HepG2 (cell line): Measurements from ENCODE around the gene ICAM5. TPM values are rescaled to one million over a fixed set of nuclear protein-coding genes. Genes with fewer than 3 reads are reported as not detected.
A peak's percentile ranks its signal among the peaks of the same experiment; 100 is the strongest.

ENCODE experiments used
- ATM ChIP-seq: fragments of 450-650 bp; IDR thresholded peaks from 2 replicates; pipeline ENCODE4 v1.7.1; 2017; ENCODE audit warnings: mild to moderate bottlenecking, borderline replicate concordance
- GABPB1 ChIP-seq: IDR thresholded peaks from 2 replicates; pipeline ENCODE4 v1.6.1; 2016; ENCODE audit warnings: mild to moderate bottlenecking, missing genetic modification reagents, moderate library complexity, missing compliant biosample characterization
- HOXA9 ChIP-seq: sonication (generic); formaldehyde crosslinking; IDR thresholded peaks from 2 replicates; pipeline ENCODE4 v1.8.1; 2022; ENCODE audit warnings: missing genetic modification reagents, mild to moderate bottlenecking, moderate library complexity, borderline replicate concordance
- JARID2 ChIP-seq: sonication (generic); formaldehyde crosslinking; IDR thresholded peaks from 2 replicates; pipeline ENCODE4 v1.8.1; 2023; ENCODE audit warnings: missing genetic modification reagents, inconsistent platforms; ENCODE audit not compliant: insufficient replicate concordance
- LCORL ChIP-seq, 2 experiments: fragments of 450-650 bp in 1 of 2; sonication (generic) in 1 of 2; formaldehyde crosslinking in 1 of 2; IDR thresholded peaks; 2 replicates each; pipeline versions ENCODE4 v1.5.0 to v1.6.1; 2017 to 2020; ENCODE audit warnings: antibody characterized with exemption in 1 of 2, missing genetic modification reagents in 1 of 2
- MED13 ChIP-seq: sonication (generic); formaldehyde crosslinking; IDR thresholded peaks from 2 replicates; pipeline ENCODE4 v1.5.0; 2020; ENCODE audit warnings: missing genetic modification reagents
- MED8 ChIP-seq: sonication (generic); formaldehyde crosslinking; IDR thresholded peaks from 2 replicates; pipeline ENCODE4 v1.8.1; 2023; ENCODE audit warnings: mild to moderate bottlenecking, missing genetic modification reagents; ENCODE audit not compliant: insufficient replicate concordance
- NFKBIZ ChIP-seq: IDR thresholded peaks from 2 replicates; pipeline ENCODE4 v1.6.1; 2018; ENCODE audit warnings: missing genetic modification reagents, missing compliant biosample characterization
- ONECUT2 ChIP-seq: sonication (generic); formaldehyde crosslinking; IDR thresholded peaks from 2 replicates; pipeline ENCODE4 v1.4.0; 2020; ENCODE audit warnings: missing genetic modification reagents
- PCBP1 ChIP-seq: fragments of 200-400 bp; formaldehyde crosslinking; IDR thresholded peaks from 2 replicates; pipeline ENCODE4 v1.6.1; 2017; ENCODE audit warnings: mild to moderate bottlenecking, low read depth, low read length, borderline replicate concordance
- SMYD3 ChIP-seq: sonication (generic); formaldehyde crosslinking; IDR thresholded peaks from 2 replicates; pipeline ENCODE4 v1.8.1; 2023; ENCODE audit warnings: mild to moderate bottlenecking, missing genetic modification reagents
- TEAD2 ChIP-seq: sonication (generic); formaldehyde crosslinking; IDR thresholded peaks from 2 replicates; pipeline ENCODE4 v1.9.0; 2021; ENCODE audit warnings: missing genetic modification reagents
- ZNF160 ChIP-seq: sonication (generic); formaldehyde crosslinking; IDR thresholded peaks from 2 replicates; pipeline ENCODE4 v1.8.0; 2022; ENCODE audit warnings: mild to moderate bottlenecking, inconsistent platforms, missing genetic modification reagents
- ZNF17 ChIP-seq: sonication (generic); formaldehyde crosslinking; IDR thresholded peaks from 2 replicates; pipeline ENCODE4 v1.5.0; 2020; ENCODE audit warnings: mild to moderate bottlenecking, missing genetic modification reagents
- ZNF670 ChIP-seq: sonication (generic); formaldehyde crosslinking; IDR thresholded peaks from 2 replicates; pipeline ENCODE4 v1.8.0; 2022; ENCODE audit warnings: mild to moderate bottlenecking, missing genetic modification reagents, borderline replicate concordance
- ZNF678 ChIP-seq: sonication (generic); formaldehyde crosslinking; IDR thresholded peaks from 2 replicates; pipeline ENCODE4 v1.4.0; 2020; ENCODE audit warnings: mild to moderate bottlenecking, missing genetic modification reagents
- polyA plus RNA-seq, 8 experiments: library from polyadenylated mRNA; depleted of rRNA in 3 of 8; stranded (reverse) in 7 of 8; unstranded in 1 of 8; fragments of >200 nt; fragmentation: Illumina TruSeq in 4 of 8; extraction: Trizol in 4 of 8; gene quantifications; 2 replicates each; pipeline versions ENCODE4 v1.2.1 to v1.2.3, GENCODE V29; 2011 to 2016; ENCODE audit warnings: low read depth in 4 of 8, missing spikeins in 1 of 8, mixed read lengths in 1 of 8; ENCODE audit not compliant: insufficient read depth in 1 of 8
- total RNA-seq, 5 experiments: library from RNA; depleted of rRNA; stranded (reverse); fragments of >200 nt; fragmentation: Illumina TruSeq; extraction: Trizol; gene quantifications; 2 replicates each; pipeline ENCODE4 v1.2.3, GENCODE V29; 2016; ENCODE audit warnings: low read depth in 1 of 5
- TF ChIP-seq, protein P1 (sequence below): sonication (generic); formaldehyde crosslinking; IDR thresholded peaks from 2 replicates; pipeline ENCODE4 v1.4.0; 2020; ENCODE audit warnings: mild to moderate bottlenecking, missing genetic modification reagents
- TF ChIP-seq, protein P2 (sequence below): sonication (generic); formaldehyde crosslinking; IDR thresholded peaks from 2 replicates; pipeline ENCODE4 v1.4.0; 2020; ENCODE audit warnings: missing genetic modification reagents, borderline replicate concordance
- TF ChIP-seq, protein P3 (sequence below): sonication (generic); formaldehyde crosslinking; IDR thresholded peaks from 2 replicates; pipeline ENCODE4 v1.4.0; 2020; ENCODE audit warnings: missing genetic modification reagents
- TF ChIP-seq, protein P4 (sequence below): sonication (generic); formaldehyde crosslinking; IDR thresholded peaks from 2 replicates; pipeline ENCODE4 v1.5.0; 2020; ENCODE audit warnings: missing genetic modification reagents

The ICAM5 gene
- total and polyA plus RNA-seq, 2 of the 13 experiments (the other 11 are each of a cell fraction or from before 2014, with no cell fraction given) = 0.46 to 1.6 TPM

DNA sequence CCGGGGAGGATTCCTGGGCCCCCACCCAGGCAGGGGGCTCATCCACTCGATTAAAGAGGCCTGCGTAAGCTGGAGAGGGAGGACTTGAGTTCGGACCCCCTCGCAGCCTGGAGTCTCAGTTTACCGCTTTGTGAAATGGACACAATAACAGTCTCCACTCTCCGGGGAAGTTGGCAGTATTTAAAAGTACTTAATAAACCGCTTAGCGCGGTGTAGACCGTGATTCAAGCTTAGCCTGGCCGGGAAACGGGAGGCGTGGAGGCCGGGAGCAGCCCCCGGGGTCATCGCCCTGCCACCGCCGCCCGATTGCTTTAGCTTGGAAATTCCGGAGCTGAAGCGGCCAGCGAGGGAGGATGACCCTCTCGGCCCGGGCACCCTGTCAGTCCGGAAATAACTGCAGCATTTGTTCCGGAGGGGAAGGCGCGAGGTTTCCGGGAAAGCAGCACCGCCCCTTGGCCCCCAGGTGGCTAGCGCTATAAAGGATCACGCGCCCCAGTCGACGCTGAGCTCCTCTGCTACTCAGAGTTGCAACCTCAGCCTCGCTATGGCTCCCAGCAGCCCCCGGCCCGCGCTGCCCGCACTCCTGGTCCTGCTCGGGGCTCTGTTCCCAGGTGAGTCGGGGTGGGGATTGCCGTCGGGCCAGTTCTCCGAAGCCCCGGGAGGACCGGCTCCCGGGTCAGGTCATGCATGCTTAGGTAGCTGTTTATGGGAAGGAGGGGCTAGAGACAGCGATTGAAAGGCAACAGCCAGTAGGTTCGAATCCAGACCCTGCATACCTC, 18.9 kb upstream of the ICAM5 start, which contains the start of gene ICAM1 (continued):
- TF ChIP-seq, protein P1, sequence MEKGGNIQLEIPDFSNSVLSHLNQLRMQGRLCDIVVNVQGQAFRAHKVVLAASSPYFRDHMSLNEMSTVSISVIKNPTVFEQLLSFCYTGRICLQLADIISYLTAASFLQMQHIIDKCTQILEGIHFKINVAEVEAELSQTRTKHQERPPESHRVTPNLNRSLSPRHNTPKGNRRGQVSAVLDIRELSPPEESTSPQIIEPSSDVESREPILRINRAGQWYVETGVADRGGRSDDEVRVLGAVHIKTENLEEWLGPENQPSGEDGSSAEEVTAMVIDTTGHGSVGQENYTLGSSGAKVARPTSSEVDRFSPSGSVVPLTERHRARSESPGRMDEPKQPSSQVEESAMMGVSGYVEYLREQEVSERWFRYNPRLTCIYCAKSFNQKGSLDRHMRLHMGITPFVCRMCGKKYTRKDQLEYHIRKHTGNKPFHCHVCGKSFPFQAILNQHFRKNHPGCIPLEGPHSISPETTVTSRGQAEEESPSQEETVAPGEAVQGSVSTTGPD (CRISPR knock-in tag) = peak; percentile 67; the same call in 1 of the 2 replicates
- TF ChIP-seq LCORL (IDR thresholded peaks at IDR 0.05) = no peak
- TF ChIP-seq LCORL (CRISPR knock-in tag; IDR thresholded peaks at IDR 0.05) = peak; percentile 72
- peak; percentile 75; the same call in 1 of the 2 replicates for TF ChIP-seq ZNF670 (CRISPR knock-in tag)
- peak; percentile 90; the same call in 1 of the 2 replicates for TF ChIP-seq NFKBIZ (CRISPR knock-in tag)
- no peak for TF ChIP-seq HOXA9 (CRISPR knock-in tag)
- 0 out of 2 replicates have a peak, but pooled peaks have one; percentile 26 for TF ChIP-seq PCBP1
- no peak for TF ChIP-seq TEAD2
- peak; percentile 90 for TF ChIP-seq MED8 (CRISPR knock-in tag)
- TF ChIP-seq GABPB1 = peak; percentile 90
- TF ChIP-seq MED13 (CRISPR knock-in tag) = peak; percentile 83
- TF ChIP-seq ZNF17 (CRISPR knock-in tag) = peak; percentile 80; the same call in 1 of the 2 replicates
- peak; percentile 35 for TF ChIP-seq JARID2
- 0 out of 2 replicates have a peak, but pooled peaks have one; percentile 60 for TF ChIP-seq ZNF678
- peak; percentile 87; the same call in 1 of the 2 replicates for TF ChIP-seq ZNF160 (CRISPR knock-in tag)
- TF ChIP-seq SMYD3 (CRISPR knock-in tag) = no peak; the same call in 1 of the 2 replicates
- no peak for TF ChIP-seq ONECUT2 (CRISPR knock-in tag)
- TF ChIP-seq, protein P2, sequence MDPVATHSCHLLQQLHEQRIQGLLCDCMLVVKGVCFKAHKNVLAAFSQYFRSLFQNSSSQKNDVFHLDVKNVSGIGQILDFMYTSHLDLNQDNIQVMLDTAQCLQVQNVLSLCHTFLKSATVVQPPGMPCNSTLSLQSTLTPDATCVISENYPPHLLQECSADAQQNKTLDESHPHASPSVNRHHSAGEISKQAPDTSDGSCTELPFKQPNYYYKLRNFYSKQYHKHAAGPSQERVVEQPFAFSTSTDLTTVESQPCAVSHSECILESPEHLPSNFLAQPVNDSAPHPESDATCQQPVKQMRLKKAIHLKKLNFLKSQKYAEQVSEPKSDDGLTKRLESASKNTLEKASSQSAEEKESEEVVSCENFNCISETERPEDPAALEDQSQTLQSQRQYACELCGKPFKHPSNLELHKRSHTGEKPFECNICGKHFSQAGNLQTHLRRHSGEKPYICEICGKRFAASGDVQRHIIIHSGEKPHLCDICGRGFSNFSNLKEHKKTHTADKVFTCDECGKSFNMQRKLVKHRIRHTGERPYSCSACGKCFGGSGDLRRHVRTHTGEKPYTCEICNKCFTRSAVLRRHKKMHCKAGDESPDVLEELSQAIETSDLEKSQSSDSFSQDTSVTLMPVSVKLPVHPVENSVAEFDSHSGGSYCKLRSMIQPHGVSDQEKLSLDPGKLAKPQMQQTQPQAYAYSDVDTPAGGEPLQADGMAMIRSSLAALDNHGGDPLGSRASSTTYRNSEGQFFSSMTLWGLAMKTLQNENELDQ (CRISPR knock-in tag) = no peak
- TF ChIP-seq, protein P3, sequence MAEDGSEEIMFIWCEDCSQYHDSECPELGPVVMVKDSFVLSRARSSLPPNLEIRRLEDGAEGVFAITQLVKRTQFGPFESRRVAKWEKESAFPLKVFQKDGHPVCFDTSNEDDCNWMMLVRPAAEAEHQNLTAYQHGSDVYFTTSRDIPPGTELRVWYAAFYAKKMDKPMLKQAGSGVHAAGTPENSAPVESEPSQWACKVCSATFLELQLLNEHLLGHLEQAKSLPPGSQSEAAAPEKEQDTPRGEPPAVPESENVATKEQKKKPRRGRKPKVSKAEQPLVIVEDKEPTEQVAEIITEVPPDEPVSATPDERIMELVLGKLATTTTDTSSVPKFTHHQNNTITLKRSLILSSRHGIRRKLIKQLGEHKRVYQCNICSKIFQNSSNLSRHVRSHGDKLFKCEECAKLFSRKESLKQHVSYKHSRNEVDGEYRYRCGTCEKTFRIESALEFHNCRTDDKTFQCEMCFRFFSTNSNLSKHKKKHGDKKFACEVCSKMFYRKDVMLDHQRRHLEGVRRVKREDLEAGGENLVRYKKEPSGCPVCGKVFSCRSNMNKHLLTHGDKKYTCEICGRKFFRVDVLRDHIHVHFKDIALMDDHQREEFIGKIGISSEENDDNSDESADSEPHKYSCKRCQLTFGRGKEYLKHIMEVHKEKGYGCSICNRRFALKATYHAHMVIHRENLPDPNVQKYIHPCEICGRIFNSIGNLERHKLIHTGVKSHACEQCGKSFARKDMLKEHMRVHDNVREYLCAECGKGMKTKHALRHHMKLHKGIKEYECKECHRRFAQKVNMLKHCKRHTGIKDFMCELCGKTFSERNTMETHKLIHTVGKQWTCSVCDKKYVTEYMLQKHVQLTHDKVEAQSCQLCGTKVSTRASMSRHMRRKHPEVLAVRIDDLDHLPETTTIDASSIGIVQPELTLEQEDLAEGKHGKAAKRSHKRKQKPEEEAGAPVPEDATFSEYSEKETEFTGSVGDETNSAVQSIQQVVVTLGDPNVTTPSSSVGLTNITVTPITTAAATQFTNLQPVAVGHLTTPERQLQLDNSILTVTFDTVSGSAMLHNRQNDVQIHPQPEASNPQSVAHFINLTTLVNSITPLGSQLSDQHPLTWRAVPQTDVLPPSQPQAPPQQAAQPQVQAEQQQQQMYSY (CRISPR knock-in tag) = peak; percentile 67; the same call in 1 of the 2 replicates
- no peak for TF ChIP-seq ATM
- TF ChIP-seq, protein P4, sequence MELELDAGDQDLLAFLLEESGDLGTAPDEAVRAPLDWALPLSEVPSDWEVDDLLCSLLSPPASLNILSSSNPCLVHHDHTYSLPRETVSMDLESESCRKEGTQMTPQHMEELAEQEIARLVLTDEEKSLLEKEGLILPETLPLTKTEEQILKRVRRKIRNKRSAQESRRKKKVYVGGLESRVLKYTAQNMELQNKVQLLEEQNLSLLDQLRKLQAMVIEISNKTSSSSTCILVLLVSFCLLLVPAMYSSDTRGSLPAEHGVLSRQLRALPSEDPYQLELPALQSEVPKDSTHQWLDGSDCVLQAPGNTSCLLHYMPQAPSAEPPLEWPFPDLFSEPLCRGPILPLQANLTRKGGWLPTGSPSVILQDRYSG (CRISPR knock-in tag) = peak; percentile 75; the same call in 1 of the 2 replicates
